DOHH2 (cell line): Measurements from ENCODE around the gene NOXO1.

Experiments used
- H3F3A ChIP-seq: fragments of 200-600 bp; sonication (generic), shearing (Covaris generic); 2 replicates; pipeline ENCODE4 v1.6.0; 2016; ENCODE audit warnings: antibody characterized with exemption, mild to moderate bottlenecking; ENCODE audit not compliant: control insufficient read depth, insufficient read depth
- H3K27ac ChIP-seq: fragments of 200-600 bp; sonication (generic); 2 replicates; pipeline ENCODE4 v1.5.1; 2014; ENCODE audit warnings: low read depth, mild to moderate bottlenecking, low read length, moderate library complexity
- H3K27me3 ChIP-seq: fragments of 200-600 bp; sonication (generic); 2 replicates; pipeline ENCODE4 v1.6.1; 2014; ENCODE audit warnings: mild to moderate bottlenecking, low read length, mixed read lengths; ENCODE audit not compliant: control insufficient read depth
- H3K36me3 ChIP-seq: fragments of 200-600 bp; sonication (generic); 2 replicates; pipeline ENCODE4 v1.6.1; 2014; ENCODE audit warnings: mild to moderate bottlenecking, low read length, moderate library complexity, mixed read lengths; ENCODE audit not compliant: control insufficient read depth
- H3K4me1 ChIP-seq: fragments of 200-600 bp; sonication (generic); 2 replicates; pipeline ENCODE4 v1.6.1; 2014; ENCODE audit warnings: mild to moderate bottlenecking, low read length, mixed read lengths; ENCODE audit not compliant: control insufficient read depth
- H3K4me2 ChIP-seq: fragments of 200-600 bp; sonication (generic); 2 replicates; pipeline ENCODE4 v1.6.0; 2014; ENCODE audit warnings: mild to moderate bottlenecking, low read length, moderate library complexity
- H3K4me3 ChIP-seq: fragments of 200-600 bp; sonication (generic); 2 replicates; pipeline ENCODE4 v1.5.1; 2014; ENCODE audit warnings: mild to moderate bottlenecking, low read length, mixed read lengths
- H3K79me2 ChIP-seq: fragments of 200-600 bp; sonication (generic); 2 replicates; pipeline ENCODE4 v1.6.1; 2014; ENCODE audit warnings: mild to moderate bottlenecking, low read length, mixed read lengths; ENCODE audit not compliant: control insufficient read depth
- H3K9me2 ChIP-seq: fragments of 200-600 bp; sonication (generic); replicated peaks from 2 replicates; pipeline ENCODE4 v1.6.1; 2014; ENCODE audit warnings: mild to moderate bottlenecking, low read length, mixed read lengths; ENCODE audit not compliant: control insufficient read depth
- H3K9me3 ChIP-seq: fragments of 200-600 bp; sonication (generic); 2 replicates; pipeline ENCODE4 v1.6.1; 2014; ENCODE audit warnings: antibody characterized with exemption, low read length, mixed read lengths; ENCODE audit not compliant: control insufficient read depth, insufficient read depth
- H4K20me1 ChIP-seq: fragments of 200-600 bp; sonication (generic); 2 replicates; pipeline ENCODE4 v1.6.0; 2014; ENCODE audit warnings: low read depth, mild to moderate bottlenecking, antibody characterized with exemption, low read length, moderate library complexity; ENCODE audit not compliant: control insufficient read depth, insufficient read depth
- CTCF ChIP-seq: fragments of 200-600 bp; sonication (generic); IDR thresholded peaks from one replicate; pipeline ENCODE4 v1.5.1; 2014; ENCODE audit warnings: antibody characterized with exemption, mild to moderate bottlenecking, low read depth, low read length; ENCODE audit not compliant: poor library complexity, severe bottlenecking
- EZH2phosphoT487 ChIP-seq: fragments of 200-600 bp; sonication (generic); IDR thresholded peaks from 2 replicates; pipeline ENCODE4 v1.6.1; 2017; ENCODE audit warnings: borderline replicate concordance, mild to moderate bottlenecking, antibody characterized with exemption, low read length, moderate library complexity, mixed read lengths

NOXO1 gene

GRCh38 chr16:2024032-2024420 is 42.8 kb upstream of the NOXO1 start:
- TF ChIP-seq EZH2phosphoT487 (no peak), CTCF (no peak)
- Histone ChIP-seq H3F3A (no peaks in the 10 kb centered on the region; the same call in 1 of the 2 replicates), H3K4me3 (no peak overlapping the region), H4K20me1 (no peaks in the 10 kb centered on the region; the same call in 1 of the 2 replicates), H3K9me3 (no peaks in the 10 kb centered on the region), H3K79me2 (no peaks in the 10 kb centered on the region), H3K9me2 (no peaks in the 10 kb centered on the region), H3K4me2 (no peak overlapping the region), H3K27me3 (peaks cover 60% of the 10 kb centered on the region), H3K27ac (no peak overlapping the region), H3K36me3 (no peaks in the 10 kb centered on the region), H3K4me1 (peaks cover 19% of the 10 kb centered on the region)

GRCh38 chr16:2023092-2024031 is 42.1 kb upstream of the NOXO1 start:
- Histone ChIP-seq H3F3A (no peaks in the 10 kb centered on the region; the same call in 1 of the 2 replicates), H3K27me3 (peaks cover 58% of the 10 kb centered on the region), H3K4me3 (peak overlapping the region; percentile 58), H3K36me3 (no peaks in the 10 kb centered on the region), H3K4me1 (peaks cover 19% of the 10 kb centered on the region), H3K4me2 (peak overlapping the region; percentile 81), H3K27ac (no peak overlapping the region), H3K79me2 (no peaks in the 10 kb centered on the region), H3K9me2 (no peaks in the 10 kb centered on the region), H4K20me1 (no peaks in the 10 kb centered on the region; the same call in 1 of the 2 replicates), H3K9me3 (no peaks in the 10 kb centered on the region)
- TF ChIP-seq CTCF (peak; percentile 96), EZH2phosphoT487 (no peak)

DNA sequence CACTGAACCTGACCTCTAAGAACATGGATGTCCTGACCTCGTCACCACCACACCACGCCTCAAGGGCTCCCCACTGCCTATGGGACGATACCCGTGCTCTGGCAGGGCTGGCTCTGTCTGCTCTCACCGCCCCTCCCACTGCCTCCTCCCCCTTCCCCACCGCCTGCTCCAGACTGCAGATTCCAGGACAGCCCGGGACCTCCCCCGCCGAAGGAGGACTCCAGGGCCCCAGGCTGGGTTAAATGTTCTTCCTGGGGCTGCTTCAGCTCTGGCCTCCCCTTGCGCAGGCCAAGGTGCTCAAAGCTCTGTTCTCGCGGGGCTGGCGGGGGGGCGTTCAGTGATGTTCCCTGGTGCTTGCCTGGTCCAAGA is 41.4 kb upstream of the NOXO1 start:
- no peaks in the 10 kb centered on the region for H3K9me3 ChIP-seq
- H3K27me3 ChIP-seq, result peaks cover 54% of the 10 kb centered on the region
- no peak overlapping the region for H3K27ac ChIP-seq
- H3K36me3 ChIP-seq, result no peaks in the 10 kb centered on the region
- no peaks in the 10 kb centered on the region; the same call in 1 of the 2 replicates for H3F3A ChIP-seq
- peak overlapping the region; percentile 81 for H3K4me2 ChIP-seq
- H3K9me2 ChIP-seq, result no peaks in the 10 kb centered on the region
- H3K79me2 ChIP-seq, result no peaks in the 10 kb centered on the region
- no peaks in the 10 kb centered on the region for H4K20me1 ChIP-seq
- TF ChIP-seq EZH2phosphoT487 (no peak), CTCF (no peak)
- H3K4me1 ChIP-seq, result peaks cover 19% of the 10 kb centered on the region
- peak overlapping the region; percentile 58 for H3K4me3 ChIP-seq
